Neural progenitor cell (in vitro differentiated cells): Measurements from ENCODE around the gene RIC8B. TPM values are rescaled to one million over a fixed set of nuclear protein-coding genes. Genes with fewer than 3 reads are reported as not detected.

Experiments used
- DNase-seq: peaks from one replicate; pipeline ENCODE4 v3.0.0-alpha.2; 2016; ENCODE audit warnings: low spot score
- H2AFZ ChIP-seq: fragments of 200-600 bp; sonication (generic); replicated peaks from 2 replicates; pipeline ENCODE4 v1.6.1; 2016; ENCODE audit warnings: antibody characterized with exemption
- H3F3A ChIP-seq: fragments of 200-600 bp; sonication (generic); 2 replicates; pipeline ENCODE4 v1.6.1; 2016; ENCODE audit warnings: antibody characterized with exemption, low read depth
- H3K27ac ChIP-seq: fragments of 200-600 bp; sonication (generic); 2 replicates; pipeline ENCODE4 v1.5.1; 2016; ENCODE audit warnings: mild to moderate bottlenecking
- H3K27me3 ChIP-seq: fragments of 200-600 bp; sonication (generic); 2 replicates; pipeline ENCODE4 v1.6.1; 2016; ENCODE audit warnings: mild to moderate bottlenecking, moderate library complexity
- H3K36me3 ChIP-seq: fragments of 200-600 bp; sonication (generic); 2 replicates; pipeline ENCODE4 v1.5.1; 2016
- H3K4me1 ChIP-seq: fragments of 200-600 bp; sonication (generic); 2 replicates; pipeline ENCODE4 v1.6.1; 2016; ENCODE audit warnings: mixed run types
- H3K4me2 ChIP-seq: fragments of 200-600 bp; sonication (generic); 2 replicates; pipeline ENCODE4 v1.6.1; 2016
- H3K4me3 ChIP-seq: fragments of 200-600 bp; sonication (generic); 2 replicates; pipeline ENCODE4 v1.5.1; 2016
- H3K79me2 ChIP-seq: fragments of 200-600 bp; sonication (generic); 2 replicates; pipeline ENCODE4 v1.6.1; 2016; ENCODE audit warnings: low read depth
- H3K9ac ChIP-seq: fragments of 200-600 bp; sonication (generic); 2 replicates; pipeline ENCODE4 v1.6.1; 2016
- H3K9me3 ChIP-seq: fragments of 200-600 bp; sonication (generic); 2 replicates; pipeline ENCODE4 v1.5.1; 2016; ENCODE audit warnings: low read depth
- H4K20me1 ChIP-seq: fragments of 200-600 bp; sonication (generic); 2 replicates; pipeline ENCODE4 v1.6.1; 2016; ENCODE audit warnings: low read depth
- H3K27ac Mint-ChIP-seq: 3 replicates; pipeline ENCODE4 v1.8.0; 2021; ENCODE audit warnings: mixed read lengths
- H3K27me3 Mint-ChIP-seq: 2 replicates; pipeline ENCODE4 v1.8.0; 2022; ENCODE audit warnings: low read depth, mild to moderate bottlenecking, inconsistent platforms, moderate library complexity, mixed read lengths; ENCODE audit not compliant: insufficient read depth
- H3K36me3 Mint-ChIP-seq: 3 replicates; pipeline ENCODE4 v1.8.0; 2021; ENCODE audit warnings: mixed read lengths
- H3K4me1 Mint-ChIP-seq: 3 replicates; pipeline ENCODE4 v1.8.0; 2021; ENCODE audit warnings: mixed read lengths
- H3K4me3 Mint-ChIP-seq: 3 replicates; pipeline ENCODE4 v1.8.0; 2021; ENCODE audit warnings: mild to moderate bottlenecking, moderate library complexity, mixed read lengths
- H3K9me3 Mint-ChIP-seq: 3 replicates; pipeline ENCODE4 v1.8.0; 2020; ENCODE audit warnings: mixed read lengths
- EZH2 ChIP-seq: fragments of 200-600 bp; sonication (generic); IDR thresholded peaks from 2 replicates; pipeline ENCODE4 v1.6.1; 2017; ENCODE audit warnings: antibody characterized with exemption, mild to moderate bottlenecking, moderate library complexity
- EZH2phosphoT487 ChIP-seq: fragments of 200-600 bp; sonication (generic); IDR thresholded peaks from 2 replicates; pipeline ENCODE4 v1.6.1; 2017; ENCODE audit warnings: antibody characterized with exemption
- total RNA-seq: library from RNA; depleted of rRNA; stranded (reverse); fragments of >200 nt; gene quantifications from 2 replicates; pipeline ENCODE4 v1.2.3, GENCODE V29; 2015; ENCODE audit warnings: low replicate concordance
- TF ChIP-seq, protein P1 (sequence below): fragments of 200-600 bp; sonication (generic); IDR thresholded peaks from 2 replicates; pipeline ENCODE4 v1.5.1; 2017; ENCODE audit warnings: antibody characterized with exemption, mild to moderate bottlenecking

RIC8B gene
- total RNA-seq, 1 donor from 2014 or later = 33.2 TPM

DNA sequence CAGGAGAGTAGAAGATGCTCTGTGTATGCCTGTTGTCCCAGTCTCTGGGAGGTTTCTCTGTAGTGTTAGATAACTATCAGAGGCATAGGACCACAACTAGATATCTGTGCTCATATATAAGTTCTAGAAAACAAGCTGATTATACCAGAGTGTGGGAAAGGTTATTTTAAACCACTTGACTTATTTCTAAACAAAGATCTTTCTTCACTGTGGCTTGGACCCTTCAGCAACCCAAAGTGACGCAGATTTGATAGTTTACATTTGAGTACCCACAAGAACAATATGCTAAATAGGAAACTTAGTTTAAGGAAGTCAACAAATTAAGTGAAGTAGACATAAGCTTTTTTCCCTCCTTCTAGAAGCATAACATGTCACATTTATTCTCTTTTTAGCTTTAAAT is 41.3 kb downstream of the RIC8B start:
- no peaks in the 10 kb centered on the region for H3K9me3 ChIP-seq
- no peak overlapping the region for H3K4me3 Mint-ChIP-seq

DNA sequence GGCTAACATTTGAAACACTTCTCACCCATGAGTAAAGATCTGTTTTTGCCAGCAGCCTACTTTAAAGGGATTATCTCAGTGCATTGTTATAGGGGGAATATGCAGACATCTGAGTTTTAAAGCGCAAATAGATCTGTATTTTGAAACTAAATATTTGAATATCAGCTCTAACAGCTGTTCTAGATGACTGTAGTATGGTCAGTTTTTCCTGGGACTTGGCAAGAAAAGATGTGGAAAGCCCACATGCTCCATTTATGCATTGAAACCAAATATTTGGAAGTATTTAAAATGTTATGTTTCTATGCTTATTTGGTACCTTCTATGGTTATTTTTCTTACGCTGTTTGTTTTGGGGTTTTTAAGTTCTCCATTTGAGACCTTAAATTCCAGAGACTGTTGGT is 41.7 kb downstream of the RIC8B start:
- H3K36me3 ChIP-seq = peaks cover 14% of the 10 kb centered on the region
- Mint-ChIP-seq H3K4me3 (no peak overlapping the region), H3K9me3 (no peaks in the 10 kb centered on the region), H3K27ac (no peak overlapping the region), H3K27me3 (no peaks in the 10 kb centered on the region), H3K4me1 (peaks cover 10% of the 10 kb centered on the region), H3K36me3 (peaks cover 43% of the 10 kb centered on the region)
- no peaks in the 10 kb centered on the region for H3K9me3 ChIP-seq
- no peak overlapping the region for H2AFZ ChIP-seq
- TF ChIP-seq EZH2phosphoT487 (no peak), EZH2 (no peak)
- TF ChIP-seq, protein P1, sequence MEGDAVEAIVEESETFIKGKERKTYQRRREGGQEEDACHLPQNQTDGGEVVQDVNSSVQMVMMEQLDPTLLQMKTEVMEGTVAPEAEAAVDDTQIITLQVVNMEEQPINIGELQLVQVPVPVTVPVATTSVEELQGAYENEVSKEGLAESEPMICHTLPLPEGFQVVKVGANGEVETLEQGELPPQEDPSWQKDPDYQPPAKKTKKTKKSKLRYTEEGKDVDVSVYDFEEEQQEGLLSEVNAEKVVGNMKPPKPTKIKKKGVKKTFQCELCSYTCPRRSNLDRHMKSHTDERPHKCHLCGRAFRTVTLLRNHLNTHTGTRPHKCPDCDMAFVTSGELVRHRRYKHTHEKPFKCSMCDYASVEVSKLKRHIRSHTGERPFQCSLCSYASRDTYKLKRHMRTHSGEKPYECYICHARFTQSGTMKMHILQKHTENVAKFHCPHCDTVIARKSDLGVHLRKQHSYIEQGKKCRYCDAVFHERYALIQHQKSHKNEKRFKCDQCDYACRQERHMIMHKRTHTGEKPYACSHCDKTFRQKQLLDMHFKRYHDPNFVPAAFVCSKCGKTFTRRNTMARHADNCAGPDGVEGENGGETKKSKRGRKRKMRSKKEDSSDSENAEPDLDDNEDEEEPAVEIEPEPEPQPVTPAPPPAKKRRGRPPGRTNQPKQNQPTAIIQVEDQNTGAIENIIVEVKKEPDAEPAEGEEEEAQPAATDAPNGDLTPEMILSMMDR = no peak
- no peaks in the 10 kb centered on the region for H3K4me1 ChIP-seq
- H3K9ac ChIP-seq = no peak overlapping the region
- H3K27ac ChIP-seq = no peak overlapping the region
- no peaks in the 10 kb centered on the region for H3F3A ChIP-seq
- H3K27me3 ChIP-seq = no peaks in the 10 kb centered on the region
- no peak for DNase-seq
- no peak overlapping the region for H3K4me2 ChIP-seq
- peaks cover 3% of the 10 kb centered on the region for H3K79me2 ChIP-seq
- no peaks in the 10 kb centered on the region for H4K20me1 ChIP-seq
- no peak overlapping the region for H3K4me3 ChIP-seq

More for the DNA sequence above, 41.3 kb downstream of the RIC8B start:
- H3K79me2 ChIP-seq = peaks cover 7% of the 10 kb centered on the region
- H3K27me3 ChIP-seq = no peaks in the 10 kb centered on the region
- H3K4me1 ChIP-seq = no peaks in the 10 kb centered on the region
- H3K4me3 ChIP-seq = no peak overlapping the region
- H3K9ac ChIP-seq = no peak overlapping the region
- Mint-ChIP-seq H3K36me3 (peaks cover 40% of the 10 kb centered on the region), H3K27ac (no peak overlapping the region), H3K27me3 (no peaks in the 10 kb centered on the region), H3K4me1 (peaks cover 10% of the 10 kb centered on the region), H3K9me3 (no peaks in the 10 kb centered on the region)
- TF ChIP-seq, protein P1 = no peak
- no peak for TF ChIP-seq EZH2
- no peak for TF ChIP-seq EZH2phosphoT487
- no peak overlapping the region for H3K4me2 ChIP-seq
- DNase-seq = no peak
- H4K20me1 ChIP-seq = no peaks in the 10 kb centered on the region
- H3F3A ChIP-seq = no peaks in the 10 kb centered on the region
- H3K27ac ChIP-seq = no peak overlapping the region
- peaks cover 14% of the 10 kb centered on the region for H3K36me3 ChIP-seq
- no peak overlapping the region for H2AFZ ChIP-seq

DNA sequence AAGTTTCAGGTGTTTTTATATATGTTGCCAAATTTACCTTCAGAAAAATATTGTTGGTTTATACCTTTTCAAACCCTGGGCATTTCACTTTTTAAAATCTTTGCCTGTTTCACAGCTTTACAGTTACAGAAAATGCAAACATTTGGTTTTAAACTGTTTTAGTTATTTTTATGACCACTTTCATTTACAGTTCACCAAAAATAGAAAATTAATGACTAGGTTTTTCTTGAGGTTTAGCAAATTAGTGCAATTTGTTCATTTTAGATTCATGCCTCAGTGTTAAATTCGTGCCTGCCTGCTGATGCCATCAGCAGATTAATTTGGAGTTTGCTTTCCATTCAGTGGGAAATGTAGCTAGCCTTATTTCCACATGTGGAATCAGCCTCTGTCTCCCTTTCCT is 45.5 kb downstream of the RIC8B start:
- Histone ChIP-seq H3K9me3 (no peaks in the 10 kb centered on the region), H3K36me3 (peaks cover 14% of the 10 kb centered on the region), H3F3A (no peaks in the 10 kb centered on the region), H3K27ac (no peak overlapping the region), H2AFZ (no peak overlapping the region), H3K9ac (no peak overlapping the region), H4K20me1 (no peaks in the 10 kb centered on the region), H3K4me3 (no peak overlapping the region), H3K79me2 (peaks cover 3% of the 10 kb centered on the region), H3K4me1 (no peaks in the 10 kb centered on the region), H3K4me2 (no peak overlapping the region), H3K27me3 (no peaks in the 10 kb centered on the region)
- DNase-seq = no peak
- Mint-ChIP-seq H3K9me3 (no peaks in the 10 kb centered on the region), H3K4me1 (peaks cover 10% of the 10 kb centered on the region), H3K36me3 (peaks cover 59% of the 10 kb centered on the region), H3K4me3 (no peak overlapping the region), H3K27ac (no peak overlapping the region), H3K27me3 (no peaks in the 10 kb centered on the region)
- TF ChIP-seq EZH2 (no peak), EZH2phosphoT487 (no peak)
- TF ChIP-seq, protein P1 = no peak
